Measurements from ENCODE around the gene CPNE2. TPM values are rescaled to one million over a fixed set of nuclear protein-coding genes. Genes with fewer than 3 reads are reported as not detected.

Gene CPNE2
- total RNA-seq, 1 donor from 2014 or later, result 36.6 TPM

DNA sequence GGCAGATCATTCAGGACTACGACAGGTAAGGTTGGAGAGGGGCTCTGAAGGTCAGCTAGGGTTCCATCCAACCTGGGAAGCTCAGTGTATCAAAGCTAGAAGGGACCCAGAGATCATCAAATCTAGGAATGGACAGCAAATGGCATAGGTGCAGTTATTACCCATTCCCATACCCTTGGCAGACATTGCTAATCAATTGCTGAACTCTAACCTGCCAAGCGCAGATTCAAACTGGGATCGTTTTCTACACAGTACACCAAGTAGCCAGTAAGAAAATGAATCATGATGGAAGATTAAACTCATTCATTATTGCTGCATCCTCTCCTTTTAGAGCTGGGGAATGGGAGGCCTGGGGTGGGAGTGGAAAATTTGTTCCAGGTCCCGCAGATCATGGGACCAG is 33.6 kb downstream of the CPNE2 start:
- no peak for TF ChIP-seq CTCF (IDR thresholded peaks at IDR 0.05)
- Histone ChIP-seq H3K27me3 (no peaks in the 10 kb centered on the region), H3K27ac (no peak overlapping the region), H3K4me3 (no peak overlapping the region), H3K9me3 (no peaks in the 10 kb centered on the region), H3K36me3 (peaks cover 6 to 35% of the 10 kb centered on the region in 2 donors), H3K4me1 (no peaks in the 10 kb centered on the region)
- intact Hi-C loops (cut with DNase I), result no loop called here
- DNase-seq (ENCODE audit: low spot score in 2 of 2), result no peak

- no peak overlapping the region for H3K27ac ChIP-seq
- no peaks in the 10 kb centered on the region for H3K4me1 ChIP-seq
- no peak for TF ChIP-seq CTCF (IDR thresholded peaks at IDR 0.05)
- no peak for DNase-seq (ENCODE audit: low spot score in 2 of 2)
- intact Hi-C loops (cut with DNase I), result no loop called here
- H3K27me3 ChIP-seq, result no peaks in the 10 kb centered on the region
- no peak overlapping the region for H3K4me3 ChIP-seq
- H3K36me3 ChIP-seq, result peaks cover 6 to 31% of the 10 kb centered on the region in 2 donors
- no peaks in the 10 kb centered on the region for H3K9me3 ChIP-seq
Measured at GRCh38 chr16:57126411-57126810, 34.0 kb downstream of the CPNE2 start.

DNA sequence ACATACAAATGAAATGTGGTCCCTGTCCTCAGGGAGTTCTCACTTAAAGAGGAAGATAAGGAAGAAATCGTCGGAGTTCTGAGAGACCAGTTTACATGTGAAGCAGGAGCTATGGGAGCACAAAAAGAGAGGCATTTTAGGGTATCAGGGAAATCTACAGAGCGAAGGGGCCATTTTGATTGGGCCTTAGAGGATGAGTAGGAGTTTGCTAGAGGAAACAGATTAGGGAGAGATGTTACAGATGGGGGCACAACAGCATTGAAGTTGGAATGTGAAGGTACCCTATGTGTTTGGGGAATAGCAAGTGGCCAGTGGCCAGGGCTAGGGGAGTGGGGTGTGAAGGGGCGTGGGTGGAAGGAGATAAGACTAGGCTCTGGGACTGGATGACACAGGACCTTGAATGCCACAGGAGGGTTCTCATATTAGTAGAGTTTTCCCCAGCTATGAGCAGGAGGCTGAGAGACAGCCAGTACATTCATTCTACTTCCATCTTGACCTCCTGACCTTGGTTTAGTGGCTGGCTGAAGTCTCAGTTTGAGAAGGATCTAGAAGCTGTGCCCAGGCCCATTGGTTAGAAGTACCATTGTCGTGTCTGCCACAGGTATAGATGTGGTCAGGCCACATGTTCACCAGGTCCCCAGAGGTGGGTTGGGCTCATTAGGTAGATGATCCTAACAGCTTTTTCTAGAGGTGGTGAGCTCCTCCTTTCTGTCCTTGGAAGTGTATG is 34.8 kb downstream of the CPNE2 start:
- intact Hi-C loops (cut with DNase I), result no loop called here

DNA sequence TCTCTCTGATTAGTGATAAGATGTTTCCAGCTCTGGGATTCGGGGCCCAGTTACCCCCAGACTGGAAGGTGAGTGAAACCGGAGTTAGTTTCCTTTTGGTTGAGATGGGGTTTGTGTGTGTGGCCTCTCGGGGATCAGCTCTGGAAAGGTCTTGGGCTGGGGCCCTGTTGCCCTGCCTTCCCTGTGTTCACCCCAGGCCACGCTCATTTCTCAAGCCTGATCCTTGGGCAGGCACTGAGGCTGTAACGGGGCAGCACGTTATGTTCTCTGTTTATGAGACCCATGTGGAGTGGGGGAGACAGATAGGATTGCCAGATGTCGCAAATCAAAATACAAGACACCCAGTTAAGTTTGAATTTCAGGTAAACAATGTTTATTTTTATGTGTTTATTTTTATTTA is 35.5 kb downstream of the CPNE2 start:
- H3K4me3 ChIP-seq, result no peak overlapping the region
- no peaks in the 10 kb centered on the region for H3K4me1 ChIP-seq
- no peak overlapping the region for H3K27ac ChIP-seq
- no peaks in the 10 kb centered on the region for H3K27me3 ChIP-seq
- intact Hi-C loops (cut with DNase I), result no loop called here
- H3K36me3 ChIP-seq, result peaks cover 6 to 22% of the 10 kb centered on the region in 2 donors
- DNase-seq (ENCODE audit: low spot score in 2 of 2), result no peak
- TF ChIP-seq CTCF (IDR thresholded peaks at IDR 0.05), result no peak
- H3K9me3 ChIP-seq, result no peaks in the 10 kb centered on the region

More for the DNA sequence above, 34.8 kb downstream of the CPNE2 start:
- H3K4me1 ChIP-seq, result no peaks in the 10 kb centered on the region
- H3K9me3 ChIP-seq, result no peaks in the 10 kb centered on the region
- TF ChIP-seq CTCF (IDR thresholded peaks at IDR 0.05), result no peak
- no peak for DNase-seq (ENCODE audit: low spot score in 2 of 2)
- no peaks in the 10 kb centered on the region for H3K27me3 ChIP-seq
- H3K4me3 ChIP-seq, result no peak overlapping the region
- H3K27ac ChIP-seq, result no peak overlapping the region
- peaks cover 6 to 23% of the 10 kb centered on the region in 2 donors for H3K36me3 ChIP-seq

- Histone ChIP-seq H3K27ac (no peak overlapping the region), H3K4me1 (no peaks in the 10 kb centered on the region), H3K36me3 (peaks cover 6 to 18% of the 10 kb centered on the region in 2 donors), H3K4me3 (no peak overlapping the region), H3K27me3 (no peaks in the 10 kb centered on the region), H3K9me3 (no peaks in the 10 kb centered on the region)
- intact Hi-C loops (cut with DNase I), result no loop called here
- no peak for DNase-seq (ENCODE audit: low spot score in 2 of 2)
- TF ChIP-seq CTCF (IDR thresholded peaks at IDR 0.05), result no peak
Measured at GRCh38 chr16:57128771-57129389, 36.5 kb downstream of the CPNE2 start.
